Endothelial cell of umbilical vein (primary cell): ENCODE data around the gene GTPBP10. TPM values are rescaled to one million over a fixed set of nuclear protein-coding genes. Genes with fewer than 3 reads are reported as not detected.

Experiments used
- BruUV-seq: library from RNA; stranded (reverse); fragments of 400-500 nt; replicated peaks from 2 replicates; lab custom pipeline; 2021; lab: Mats Ljungman, UMichigan
- CTCF ChIA-PET: fragments of 300-600, 350-600 bp; sonication (Branson Sonifier 250); formaldehyde crosslinking; loops from one replicate; lab custom pipeline; 2021; ENCODE audit warnings: antibody characterized with exemption, inconsistent platforms; lab: Charles Lee
- POLR2A ChIA-PET: fragments of 300-600, 350-600 bp; sonication (Branson Sonifier 250); formaldehyde crosslinking; loops from one replicate; lab custom pipeline; 2021; ENCODE audit warnings: antibody characterized with exemption, inconsistent platforms; lab: Charles Lee
- DNase-seq: peaks from one replicate; pipeline ENCODE4 v3.0.0-alpha.2; 2011; ENCODE audit warnings: low read depth, low spot score
- FAIRE-seq: peaks from 2 replicates; lab custom pipeline; 2011; peaks lifted over from hg19 to GRCh38; lab: Jason Lieb, UNC
- H2AFZ ChIP-seq: 2 replicates; pipeline ENCODE4 v1.6.0; 2012; ENCODE audit warnings: low read depth, low read length, control low read depth, inconsistent platforms
- H3K27ac ChIP-seq: 2 replicates; pipeline ENCODE4 v1.5.1; 2011; ENCODE audit warnings: low read depth, mild to moderate bottlenecking, control low read depth, low read length, moderate library complexity; ENCODE audit not compliant: insufficient read depth
- H3K27me3 ChIP-seq, 2 experiments: 2 replicates each; pipeline versions ENCODE4 v1.6.0 to v1.6.1; 2011; ENCODE audit warnings: low read length in 2 of 2, mixed read lengths in 1 of 2; ENCODE audit not compliant: control insufficient read depth in 2 of 2, insufficient read depth in 2 of 2
- H3K36me3 ChIP-seq, 2 experiments: 2 replicates in 1 of 2; 3 replicates in 1 of 2; pipeline ENCODE4 v1.5.1; 2011; ENCODE audit warnings: low read length in 2 of 2, mild to moderate bottlenecking in 1 of 2, moderate library complexity in 1 of 2; ENCODE audit not compliant: control insufficient read depth in 2 of 2, insufficient read depth in 2 of 2; ENCODE audit errors: extremely low read depth in 1 of 2
- H3K4me1 ChIP-seq: 3 replicates; pipeline ENCODE4 v1.5.1; 2011; ENCODE audit warnings: mild to moderate bottlenecking, low read length; ENCODE audit not compliant: control insufficient read depth, insufficient read depth; ENCODE audit errors: extremely low read depth
- H3K4me2 ChIP-seq: 2 replicates; pipeline ENCODE4 v1.6.1; 2011; ENCODE audit warnings: low read length, control low read depth, mixed read lengths; ENCODE audit not compliant: insufficient read depth
- H3K4me3 ChIP-seq, 3 experiments: fragments of 200-600 bp in 1 of 3; sonication (generic), shearing (Covaris generic) in 1 of 3; replicated peaks in 1 of 3; 2 replicates each; pipeline ENCODE4 v1.5.1; 2011 to 2016; ENCODE audit warnings: control low read depth in 3 of 3, low read length in 3 of 3, mild to moderate bottlenecking in 2 of 3, inconsistent platforms in 1 of 3, low read depth in 1 of 3, moderate library complexity in 1 of 3; ENCODE audit not compliant: insufficient read depth in 1 of 3
- H3K79me2 ChIP-seq: 2 replicates; pipeline ENCODE4 v1.6.0; 2012; ENCODE audit warnings: low read length, inconsistent platforms; ENCODE audit not compliant: control insufficient read depth, insufficient read depth
- H3K9ac ChIP-seq: replicated peaks from 2 replicates; pipeline ENCODE3; 2011; ENCODE audit warnings: low read length, control low read depth; ENCODE audit not compliant: insufficient read depth; ENCODE audit errors: extremely low read depth
- H3K9me1 ChIP-seq: replicated peaks from 3 replicates; pipeline ENCODE4 v1.6.0; 2011; ENCODE audit warnings: mild to moderate bottlenecking, low read length; ENCODE audit not compliant: control insufficient read depth, insufficient read depth; ENCODE audit errors: extremely low read depth
- H3K9me3 ChIP-seq: replicated peaks from 2 replicates; pipeline ENCODE4 v1.5.1; 2012; ENCODE audit warnings: low read length, inconsistent platforms; ENCODE audit not compliant: control insufficient read depth, insufficient read depth
- H4K20me1 ChIP-seq: replicated peaks from 2 replicates; pipeline ENCODE3; 2011; ENCODE audit warnings: mild to moderate bottlenecking, low read length; ENCODE audit not compliant: control insufficient read depth, insufficient read depth; ENCODE audit errors: extremely low read depth
- EZH2 ChIP-seq: IDR thresholded peaks from 2 replicates; pipeline ENCODE4 v1.6.1; 2012; ENCODE audit warnings: borderline replicate concordance, low read depth, mild to moderate bottlenecking, moderate library complexity, low read length, inconsistent platforms; ENCODE audit not compliant: severe bottlenecking
- FOS ChIP-seq: IDR thresholded peaks from 2 replicates; pipeline ENCODE4 v1.6.1; 2011; ENCODE audit warnings: mild to moderate bottlenecking, low read length, moderate library complexity, borderline replicate concordance; ENCODE audit not compliant: insufficient read depth
- GATA2 ChIP-seq: IDR thresholded peaks from 2 replicates; pipeline ENCODE4 v1.7.0; 2011; ENCODE audit warnings: low read depth, mild to moderate bottlenecking, moderate library complexity, mixed read lengths, low read length; ENCODE audit not compliant: insufficient read length, insufficient read depth
- JUN ChIP-seq: IDR thresholded peaks from 2 replicates; pipeline ENCODE4 v1.6.1; 2011; ENCODE audit warnings: borderline replicate concordance, low read depth; ENCODE audit not compliant: insufficient read length, insufficient read depth
- MAX ChIP-seq: IDR thresholded peaks from 2 replicates; pipeline ENCODE4 v1.6.1; 2011; ENCODE audit not compliant: insufficient read depth, insufficient read length
- MYC ChIP-seq: IDR thresholded peaks from one replicate; pipeline ENCODE4 v1.6.1; 2011; ENCODE audit warnings: mild to moderate bottlenecking, low read depth, low read length
- POLR2A ChIP-seq: IDR thresholded peaks from 2 replicates; pipeline ENCODE4 v1.6.1; 2012; ENCODE audit warnings: low read depth, mild to moderate bottlenecking, control low read depth, low read length
- POLR2AphosphoS5 ChIP-seq: IDR thresholded peaks from 2 replicates; pipeline ENCODE4 v1.6.1; 2012; ENCODE audit warnings: low read depth, mild to moderate bottlenecking, control low read depth, low read length, moderate library complexity; ENCODE audit not compliant: insufficient read depth
- dilution Hi-C: fragments of 300-500 bp; cut with MboI; formaldehyde crosslinking; loops from one replicate; pipeline ENCODE4 v1.15.0; 2019; ENCODE audit warnings: low sequenced_read_pairs; ENCODE audit not compliant: extremely low pct_ligation_motif_present
- intact Hi-C: fragments of 100-400 bp; cut with micrococcal nuclease; formaldehyde crosslinking; loops from one replicate; pipeline ENCODE4 v1.10.0; 2022
- polyA plus RNA-seq, 4 experiments: library from polyadenylated mRNA; depleted of rRNA in 3 of 4; stranded (reverse) in 3 of 4; unstranded in 1 of 4; fragments of >200 nt; gene quantifications; 2 replicates each; pipeline versions ENCODE4 v1.2.1 to v1.2.3, GENCODE V29; 2011 to 2012; ENCODE audit warnings: missing spikeins in 1 of 4
- total RNA-seq: library from RNA; stranded (reverse); gene quantifications from 2 replicates; pipeline ENCODE4 v1.2.3, GENCODE V29; 2021
- TF ChIP-seq, protein P1 (sequence below), 2 donors: IDR thresholded peaks; 1 replicate in 1 of 2; 2 replicates in 1 of 2; pipeline ENCODE4 v1.5.1; 2011; ENCODE audit warnings: low read length in 2 of 2, mild to moderate bottlenecking in 2 of 2, moderate library complexity in 2 of 2, control low read depth in 1 of 2, inconsistent platforms in 1 of 2, low read depth in 1 of 2; ENCODE audit not compliant: insufficient read depth in 1 of 2; ENCODE audit errors: extremely low read depth in 1 of 2

GTPBP10 gene
- total and polyA plus RNA-seq, 2 donors (not counting 3 experiments of a cell fraction or from before 2014, with no cell fraction given): 3.5 to 16.7 TPM

GRCh38 chr7:90298145-90299038, 48.1 kb upstream of the GTPBP10 start:
- no peaks in the 10 kb centered on the region for H4K20me1 ChIP-seq
- no peak overlapping the region for H3K9ac ChIP-seq
- H3K27me3 ChIP-seq: no peaks in the 10 kb centered on the region
- no peak overlapping the region for H2AFZ ChIP-seq
- TF ChIP-seq MAX (no peak), GATA2 (no peak), POLR2A (no peak), FOS (peak; percentile 74), POLR2AphosphoS5 (no peak), EZH2 (no peak), MYC (no peak), JUN (peak; percentile 36)
- TF ChIP-seq, protein P1, sequence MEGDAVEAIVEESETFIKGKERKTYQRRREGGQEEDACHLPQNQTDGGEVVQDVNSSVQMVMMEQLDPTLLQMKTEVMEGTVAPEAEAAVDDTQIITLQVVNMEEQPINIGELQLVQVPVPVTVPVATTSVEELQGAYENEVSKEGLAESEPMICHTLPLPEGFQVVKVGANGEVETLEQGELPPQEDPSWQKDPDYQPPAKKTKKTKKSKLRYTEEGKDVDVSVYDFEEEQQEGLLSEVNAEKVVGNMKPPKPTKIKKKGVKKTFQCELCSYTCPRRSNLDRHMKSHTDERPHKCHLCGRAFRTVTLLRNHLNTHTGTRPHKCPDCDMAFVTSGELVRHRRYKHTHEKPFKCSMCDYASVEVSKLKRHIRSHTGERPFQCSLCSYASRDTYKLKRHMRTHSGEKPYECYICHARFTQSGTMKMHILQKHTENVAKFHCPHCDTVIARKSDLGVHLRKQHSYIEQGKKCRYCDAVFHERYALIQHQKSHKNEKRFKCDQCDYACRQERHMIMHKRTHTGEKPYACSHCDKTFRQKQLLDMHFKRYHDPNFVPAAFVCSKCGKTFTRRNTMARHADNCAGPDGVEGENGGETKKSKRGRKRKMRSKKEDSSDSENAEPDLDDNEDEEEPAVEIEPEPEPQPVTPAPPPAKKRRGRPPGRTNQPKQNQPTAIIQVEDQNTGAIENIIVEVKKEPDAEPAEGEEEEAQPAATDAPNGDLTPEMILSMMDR (IDR thresholded peaks at IDR 0.05; ENCODE audit: extremely low read depth in 1 of 2, insufficient read depth in 1 of 2, low read depth in 1 of 2, low read length in 2 of 2): peak; percentile 48 to 65
- H3K9me1 ChIP-seq: no peaks in the 10 kb centered on the region
- H3K4me1 ChIP-seq: no peaks in the 10 kb centered on the region
- no peaks in the 10 kb centered on the region for H3K9me3 ChIP-seq
- H3K79me2 ChIP-seq: no peaks in the 10 kb centered on the region
- intact Hi-C loops (loop anchor here (1.0 to 2.0 kb wide), 3 partner anchors 36 to 146 kb away; partner anchors contain the start of gene STEAP2), dilution Hi-C loops (no loop called here)
- no TSS peak for BruUV-seq
- peak; percentile 66 for DNase-seq
- ChIA-PET CTCF (interaction anchor here (0.7 to 2.0 kb wide), 18 partner anchors 8 to 146 kb away, joined by 3 to 13 read pairs (median 5); partner anchors contain the start of genes STEAP1 and STEAP2), POLR2A (no interaction called here)
- H3K4me3 ChIP-seq: no peak overlapping the region
- no peak overlapping the region for H3K27ac ChIP-seq
- peak; percentile 88 for FAIRE-seq
- no peaks in the 10 kb centered on the region for H3K36me3 ChIP-seq
- no peak overlapping the region for H3K4me2 ChIP-seq
